H1 (cell line): ENCODE data around the gene CPD. TPM values are rescaled to one million over a fixed set of nuclear protein-coding genes. Genes with fewer than 3 reads are reported as not detected.

Experiments used
- CTCF ChIA-PET: fragments of 300-600 bp; sonication (Branson Sonifier 250); formaldehyde crosslinking; loops from one replicate; lab custom pipeline; 2021; ENCODE audit not compliant: partially characterized antibody; lab: Charles Lee
- POLR2A ChIA-PET: fragments of 300-600 bp; sonication (Branson Sonifier 250); formaldehyde crosslinking; loops from one replicate; lab custom pipeline; 2021; ENCODE audit warnings: inconsistent platforms; ENCODE audit not compliant: partially characterized antibody; lab: Charles Lee
- DNase-seq, 2 experiments: peaks; one replicate each; pipeline versions ENCODE4 v3.0.0 to v3.0.0-alpha.2; 2010 to 2022; ENCODE audit warnings: low spot score in 2 of 2, low read depth in 1 of 2, mixed read lengths in 1 of 2
- FAIRE-seq: peaks from 2 replicates; lab custom pipeline; 2011; peaks lifted over from hg19 to GRCh38; lab: Jason Lieb, UNC
- H2AFZ ChIP-seq: 2 replicates; pipeline ENCODE4 v1.8.1; 2012; ENCODE audit warnings: low read length, inconsistent platforms
- H2AK5ac ChIP-seq: 2 replicates; pipeline ENCODE4 v1.6.1; 2013; ENCODE audit warnings: low read depth, low read length
- H2BK120ac ChIP-seq: replicated peaks from 2 replicates; pipeline ENCODE3; 2013; ENCODE audit warnings: low read depth, low read length, inconsistent platforms
- H2BK12ac ChIP-seq: 2 replicates; pipeline ENCODE4 v1.6.1; 2013; ENCODE audit warnings: low read depth, low read length
- H2BK15ac ChIP-seq: 2 replicates; pipeline ENCODE4 v1.6.1; 2013; ENCODE audit warnings: low read length
- H2BK20ac ChIP-seq: 2 replicates; pipeline ENCODE4 v1.6.1; 2013; ENCODE audit warnings: low read length
- H2BK5ac ChIP-seq: 2 replicates; pipeline ENCODE4 v1.6.1; 2013; ENCODE audit warnings: low read depth, low read length
- H3K14ac ChIP-seq: 2 replicates; pipeline ENCODE4 v1.6.1; 2013; ENCODE audit warnings: inconsistent platforms; ENCODE audit not compliant: insufficient read length
- H3K18ac ChIP-seq: 2 replicates; pipeline ENCODE4 v1.6.1; 2013; ENCODE audit warnings: low read length; ENCODE audit errors: extremely low read depth
- H3K23ac ChIP-seq: 2 replicates; pipeline ENCODE4 v1.6.1; 2013; ENCODE audit warnings: inconsistent platforms; ENCODE audit not compliant: insufficient read length
- H3K23me2 ChIP-seq: 2 replicates; pipeline ENCODE4 v1.6.1; 2013; ENCODE audit warnings: low read depth, low read length
- H3K27ac ChIP-seq: 2 replicates; pipeline ENCODE4 v1.6.1; 2011; ENCODE audit warnings: low read depth, low read length, inconsistent platforms
- H3K27me3 ChIP-seq, 4 experiments: replicated peaks in 1 of 4; 1 replicate in 1 of 4; 2 replicates in 3 of 4; pipeline versions ENCODE4 v1.6.1 to v1.8.1; 2011 to 2013; ENCODE audit warnings: low read length in 3 of 4, mild to moderate bottlenecking in 3 of 4, inconsistent platforms in 2 of 4, mixed read lengths in 2 of 4, moderate library complexity in 1 of 4; ENCODE audit not compliant: control insufficient read depth in 3 of 4, insufficient read depth in 3 of 4; ENCODE audit errors: extremely low read depth in 1 of 4
- H3K36me3 ChIP-seq, 4 experiments: 2 replicates each; pipeline versions ENCODE4 v1.6.1 to v1.8.1; 2011 to 2013; ENCODE audit warnings: mild to moderate bottlenecking in 4 of 4, low read length in 3 of 4, moderate library complexity in 2 of 4, control low read depth in 1 of 4, inconsistent platforms in 1 of 4; ENCODE audit not compliant: insufficient read depth in 4 of 4, control insufficient read depth in 2 of 4
- H3K4ac ChIP-seq: replicated peaks from 2 replicates; pipeline ENCODE3; 2013; ENCODE audit warnings: low read length, low read depth, mixed read lengths, inconsistent platforms; ENCODE audit not compliant: insufficient read length
- H3K4me1 ChIP-seq, 4 experiments: replicated peaks in 1 of 4; 1 replicate in 1 of 4; 2 replicates in 3 of 4; pipeline versions ENCODE4 v1.6.1 to v1.8.1; 2011 to 2013; ENCODE audit warnings: low read length in 3 of 4, inconsistent platforms in 2 of 4, mixed read lengths in 1 of 4; ENCODE audit not compliant: insufficient read depth in 4 of 4, control insufficient read depth in 3 of 4
- H3K4me2 ChIP-seq, 2 experiments: 2 replicates each; pipeline versions ENCODE4 v1.6.1 to v1.8.1; 2011 to 2013; ENCODE audit warnings: low read depth in 2 of 2, low read length in 2 of 2, control low read depth in 1 of 2, inconsistent platforms in 1 of 2, mild to moderate bottlenecking in 1 of 2; ENCODE audit not compliant: insufficient read depth in 1 of 2
- H3K4me3 ChIP-seq, 4 experiments: fragments of 200-600, 300-600 bp in 1 of 4; sonication (generic), shearing (Covaris generic), sonication (Bioruptor Twin) in 1 of 4; 2 replicates each; pipeline versions ENCODE4 v1.5.1 to v1.8.1; 2011 to 2016; ENCODE audit warnings: low read length in 4 of 4, low read depth in 3 of 4, control low read depth in 2 of 4, inconsistent platforms in 2 of 4, mild to moderate bottlenecking in 2 of 4, mixed read lengths in 1 of 4, moderate library complexity in 1 of 4; ENCODE audit not compliant: insufficient read depth in 2 of 4; ENCODE audit errors: extremely low read depth in 1 of 4
- H3K56ac ChIP-seq: replicated peaks from 2 replicates; pipeline ENCODE3; 2013; ENCODE audit warnings: low read depth, mild to moderate bottlenecking, mixed read lengths, low read length, inconsistent platforms; ENCODE audit not compliant: insufficient read length
- H3K79me1 ChIP-seq: 2 replicates; pipeline ENCODE4 v1.6.1; 2013; ENCODE audit warnings: low read depth, low read length, control low read depth
- H3K79me2 ChIP-seq, 2 experiments: 2 replicates each; pipeline versions ENCODE4 v1.6.1 to v1.8.1; 2012 to 2013; ENCODE audit warnings: low read length in 2 of 2, mild to moderate bottlenecking in 2 of 2, inconsistent platforms in 1 of 2; ENCODE audit not compliant: insufficient read depth in 2 of 2, control insufficient read depth in 1 of 2
- H3K9ac ChIP-seq, 4 experiments: replicated peaks in 1 of 4; 1 replicate in 1 of 4; 2 replicates in 3 of 4; pipeline versions ENCODE4 v1.6.1 to v1.8.1; 2011 to 2013; ENCODE audit warnings: low read depth in 3 of 4, low read length in 3 of 4, control low read depth in 2 of 4, mild to moderate bottlenecking in 2 of 4, moderate library complexity in 2 of 4, inconsistent platforms in 1 of 4; ENCODE audit errors: extremely low read depth in 1 of 4
- H3K9me3 ChIP-seq, 2 experiments: 2 replicates each; pipeline versions ENCODE4 v1.6.1 to v1.8.1; 2012 to 2013; ENCODE audit warnings: mild to moderate bottlenecking in 2 of 2, moderate library complexity in 2 of 2, control low read depth in 1 of 2, inconsistent platforms in 1 of 2, low read depth in 1 of 2, low read length in 1 of 2, mixed read lengths in 1 of 2; ENCODE audit not compliant: insufficient read depth in 2 of 2
- H4K20me1 ChIP-seq, 2 experiments: replicated peaks in 1 of 2; 2 replicates each; pipeline versions ENCODE3 to v1.8.1; 2011 to 2013; ENCODE audit warnings: inconsistent platforms in 2 of 2, low read length in 2 of 2, mild to moderate bottlenecking in 1 of 2; ENCODE audit not compliant: insufficient read depth in 2 of 2, control insufficient read depth in 1 of 2
- H4K5ac ChIP-seq: 2 replicates; pipeline ENCODE4 v1.6.1; 2013; ENCODE audit warnings: low read length, low read depth, mixed read lengths, inconsistent platforms; ENCODE audit not compliant: insufficient read length
- H4K8ac ChIP-seq: 2 replicates; pipeline ENCODE4 v1.8.0; 2013; ENCODE audit warnings: mild to moderate bottlenecking, moderate library complexity, low read length, inconsistent platforms; ENCODE audit not compliant: insufficient read depth; ENCODE audit errors: extremely low read depth
- H4K91ac ChIP-seq: replicated peaks from 2 replicates; pipeline ENCODE3; 2013; ENCODE audit warnings: low read length, mixed read lengths, inconsistent platforms; ENCODE audit not compliant: insufficient read length
- ASH2L ChIP-seq: fragments of 200-600, 300-600 bp; sonication (generic); IDR thresholded peaks from one replicate; pipeline ENCODE4 v1.7.1; 2017; ENCODE audit warnings: low read length
- CTBP2 ChIP-seq: IDR thresholded peaks from 2 replicates; pipeline ENCODE4 v1.7.0; 2011; ENCODE audit warnings: borderline replicate concordance, mild to moderate bottlenecking, moderate library complexity, mixed read lengths, low read length; ENCODE audit not compliant: insufficient read depth, insufficient read length
- FOSL1 ChIP-seq: IDR thresholded peaks from 2 replicates; pipeline ENCODE4 v1.6.1; 2011; ENCODE audit warnings: mild to moderate bottlenecking, low read depth, low read length, moderate library complexity; ENCODE audit not compliant: insufficient read depth
- GTF2F1 ChIP-seq: IDR thresholded peaks from 2 replicates; pipeline ENCODE4 v1.6.1; 2012; ENCODE audit warnings: low read depth, low read length, improper control_type of control experiment, borderline replicate concordance
- HDAC6 ChIP-seq: IDR thresholded peaks from one replicate; pipeline ENCODE4 v1.7.1; 2012; ENCODE audit warnings: low read depth, mild to moderate bottlenecking, inconsistent platforms, low read length, moderate library complexity
- JUN ChIP-seq: IDR thresholded peaks from 2 replicates; pipeline ENCODE4 v1.6.1; 2011; ENCODE audit warnings: low read depth, mild to moderate bottlenecking, improper control_type of control experiment, low read length
- MAFK ChIP-seq: IDR thresholded peaks from 2 replicates; pipeline ENCODE4 v1.6.1; 2012; ENCODE audit warnings: low read depth, mild to moderate bottlenecking, improper control_type of control experiment, low read length
- NRF1 ChIP-seq: IDR thresholded peaks from 2 replicates; pipeline ENCODE4 v1.6.1; 2011; ENCODE audit warnings: mild to moderate bottlenecking, low read depth, low read length, improper control_type of control experiment
- POU5F1 ChIP-seq: IDR thresholded peaks from 2 replicates; pipeline ENCODE4 v1.6.1; 2011; ENCODE audit warnings: low read depth, mild to moderate bottlenecking, low read length, moderate library complexity
- RAD21 ChIP-seq, 2 experiments: IDR thresholded peaks in 1 of 2; conservative IDR thresholded peaks in 1 of 2; 2 replicates each; pipeline ENCODE4 v1.6.1; 2011; ENCODE audit warnings: low read depth in 2 of 2, low read length in 2 of 2, improper control_type of control experiment in 1 of 2, inconsistent platforms in 1 of 2, mild to moderate bottlenecking in 1 of 2, moderate library complexity in 1 of 2
- RXRA ChIP-seq: IDR thresholded peaks from 2 replicates; pipeline ENCODE4 v1.6.1; 2011; ENCODE audit warnings: low read depth, mild to moderate bottlenecking, low read length, moderate library complexity; ENCODE audit not compliant: insufficient read depth
- SIN3A ChIP-seq, 2 experiments: IDR thresholded peaks in 1 of 2; conservative IDR thresholded peaks in 1 of 2; 2 replicates each; pipeline ENCODE4 v1.6.1; 2011 to 2012; ENCODE audit warnings: low read length in 2 of 2, improper control_type of control experiment in 1 of 2, low read depth in 1 of 2, mild to moderate bottlenecking in 1 of 2
- SP2 ChIP-seq: IDR thresholded peaks from 2 replicates; pipeline ENCODE4 v1.6.1; 2012; ENCODE audit warnings: mild to moderate bottlenecking, low read length, inconsistent platforms
- SP4 ChIP-seq: IDR thresholded peaks from 2 replicates; pipeline ENCODE4 v1.6.1; 2012; ENCODE audit warnings: low read length, inconsistent platforms
- WGBS, 2 experiments: shearing (Covaris generic) in 1 of 2; methylation state at CpG; one replicate each; pipeline versions ENCODE4 v1.1.6 to v1.1.7; 2013 to 2015; ENCODE audit warnings: low lambda C conversion rate in 2 of 2, mixed read lengths in 2 of 2, inconsistent platforms in 1 of 2, low coverage in 1 of 2, missing lambda C conversion rate in 1 of 2; ENCODE audit not compliant: insufficient replicate concordance in 2 of 2, insufficient coverage in 1 of 2, insufficient read length in 1 of 2; ENCODE audit errors: extremely low coverage in 1 of 2, missing lambda C conversion rate in 1 of 2; 5-methylcytosine and 5-hydroxymethylcytosine counted together
- polyA plus RNA-seq, 7 experiments: library from polyadenylated mRNA; depleted of rRNA in 3 of 7; stranded (reverse) in 5 of 7; unstranded in 2 of 7; fragments of >200 nt in 5 of 7; fragments of 200-250 nt in 2 of 7; gene quantifications; 1 replicate in 5 of 7; 2 replicates in 1 of 7; 4 replicates in 1 of 7; pipeline versions ENCODE4 v1.2.1 to v1.2.3, GENCODE V29; 2011 to 2013; ENCODE audit warnings: missing spikeins in 2 of 7, mixed read lengths in 2 of 7
- total RNA-seq: library from RNA; stranded (reverse); fragmentation: NEBNext Ultra II Directional; extraction: Animal tissue kit (Norgen Biotek cat#: 25700); gene quantifications from 2 replicates; pipeline ENCODE4 v1.2.1, GENCODE V29; 2021

The CPD gene
- total and polyA plus RNA-seq, 2 of the 8 experiments (the other 6 are each of a cell fraction or from before 2014, with no cell fraction given): 8.6 to 46.2 TPM

DNA sequence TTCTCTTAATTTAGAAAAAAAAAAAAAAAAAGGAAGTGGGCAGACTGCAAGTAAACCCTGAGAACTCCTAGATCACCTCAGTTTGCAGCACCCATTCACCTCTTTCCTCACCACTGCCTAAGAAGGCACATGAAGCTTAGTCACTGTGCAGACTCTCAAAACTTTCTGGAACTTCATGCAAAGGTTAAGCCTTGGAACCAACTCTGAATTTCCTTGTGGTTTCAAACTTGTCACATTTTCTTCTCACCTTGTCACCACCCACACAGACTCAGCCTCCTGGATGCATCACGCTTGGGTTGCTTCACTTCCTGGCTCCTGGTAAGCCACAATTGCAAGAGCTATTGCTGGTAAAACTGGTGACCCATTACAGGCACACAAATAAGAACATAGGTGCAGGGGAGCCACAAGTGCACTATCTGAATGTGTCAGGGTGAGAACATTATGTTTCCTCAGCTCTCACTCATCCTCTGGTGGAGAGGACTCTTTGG, 15.0 kb upstream of the CPD start:
- Histone ChIP-seq H3K4me1 (no peaks in the 10 kb centered on the region), H2BK20ac (no peak overlapping the region), H2BK120ac (no peak overlapping the region), H4K91ac (no peak overlapping the region), H3K4me2 (no peak overlapping the region), H3K79me2 (no peaks in the 10 kb centered on the region), H4K20me1 (no peaks in the 10 kb centered on the region), H2BK12ac (no peak overlapping the region), H3K18ac (no peak overlapping the region), H2AK5ac (no peak overlapping the region), H3K79me1 (no peaks in the 10 kb centered on the region), H3K14ac (no peak overlapping the region), H4K8ac (no peak overlapping the region), H4K5ac (no peak overlapping the region), H3K36me3 (no peaks in the 10 kb centered on the region), H3K23me2 (no peaks in the 10 kb centered on the region), H3K4me3 (no peak overlapping the region), H3K9ac (no peak overlapping the region), H2BK5ac (no peak overlapping the region), H2AFZ (no peak overlapping the region), H3K27me3 (no peaks in the 10 kb centered on the region), H3K23ac (no peak overlapping the region), H3K56ac (no peak overlapping the region), H3K9me3 (peaks cover 0 to 4% of the 10 kb centered on the region in 2 experiments; a peak in 1 of 4 replicates), H3K27ac (no peak overlapping the region), H3K4ac (no peak overlapping the region), H2BK15ac (no peak overlapping the region)
- DNase-seq: no peak
- ChIA-PET CTCF (interaction anchor here (0.6 to 0.8 kb wide), 3 partner anchors 26 to 528 kb away, joined by 3 read pairs; no protein-coding TSS in a partner anchor), POLR2A (interaction anchor here (0.6 kb wide), 1 partner anchor 60 kb away, joined by 4 read pairs; no protein-coding TSS in a partner anchor)
- 88% methylated on average over 1 of the region's 1 CpG; no CpG with 5 or more reads in 1 of the 2 experiments for WGBS, 2 experiments
- FAIRE-seq: no peak
- TF ChIP-seq FOSL1 (no peak), RXRA (no peak), NRF1 (no peak), JUN (no peak), RAD21 (IDR thresholded peaks at IDR 0.05 in 1 of 2, conservative IDR thresholded peaks at IDR 0.05 in 1 of 2; ENCODE audit: low read depth in 2 of 2, low read length in 2 of 2) (no peak), POU5F1 (no peak), CTBP2 (no peak), SIN3A (conservative IDR thresholded peaks at IDR 0.05 in 1 of 2, IDR thresholded peaks at IDR 0.05 in 1 of 2; ENCODE audit: low read depth in 1 of 2, low read length in 2 of 2) (no peak), GTF2F1 (no peak), SP4 (no peak), MAFK (no peak), HDAC6 (no peak), ASH2L (no peak), SP2 (no peak)
